22Rv1 (cell line): Measurements from ENCODE around the gene KIF15.

Experiments used
- CTCF ChIP-seq: fragments of 450-650 bp; IDR thresholded peaks from 2 replicates; pipeline ENCODE4 v1.5.1; 2017; ENCODE audit warnings: mild to moderate bottlenecking
- ZFX ChIP-seq: fragments of 450-650 bp; IDR thresholded peaks from 2 replicates; pipeline ENCODE4 v1.6.1; 2017; ENCODE audit warnings: antibody characterized with exemption, borderline replicate concordance

- TF ChIP-seq CTCF (no peak), ZFX (no peak)
These were observed 33.6 kb downstream of the KIF15 start for GRCh38 chr3:44795197-44795596.
